ENCODE data around the gene KAT2A.

The KAT2A gene

GRCh38 chr17:42090964-42091790 lies 30.0 kb downstream of the KAT2A start:
- H3K4me3 ChIP-seq (ENCODE audit: low read depth, low read length), result no peak overlapping the region
- TF ChIP-seq, protein P1, sequence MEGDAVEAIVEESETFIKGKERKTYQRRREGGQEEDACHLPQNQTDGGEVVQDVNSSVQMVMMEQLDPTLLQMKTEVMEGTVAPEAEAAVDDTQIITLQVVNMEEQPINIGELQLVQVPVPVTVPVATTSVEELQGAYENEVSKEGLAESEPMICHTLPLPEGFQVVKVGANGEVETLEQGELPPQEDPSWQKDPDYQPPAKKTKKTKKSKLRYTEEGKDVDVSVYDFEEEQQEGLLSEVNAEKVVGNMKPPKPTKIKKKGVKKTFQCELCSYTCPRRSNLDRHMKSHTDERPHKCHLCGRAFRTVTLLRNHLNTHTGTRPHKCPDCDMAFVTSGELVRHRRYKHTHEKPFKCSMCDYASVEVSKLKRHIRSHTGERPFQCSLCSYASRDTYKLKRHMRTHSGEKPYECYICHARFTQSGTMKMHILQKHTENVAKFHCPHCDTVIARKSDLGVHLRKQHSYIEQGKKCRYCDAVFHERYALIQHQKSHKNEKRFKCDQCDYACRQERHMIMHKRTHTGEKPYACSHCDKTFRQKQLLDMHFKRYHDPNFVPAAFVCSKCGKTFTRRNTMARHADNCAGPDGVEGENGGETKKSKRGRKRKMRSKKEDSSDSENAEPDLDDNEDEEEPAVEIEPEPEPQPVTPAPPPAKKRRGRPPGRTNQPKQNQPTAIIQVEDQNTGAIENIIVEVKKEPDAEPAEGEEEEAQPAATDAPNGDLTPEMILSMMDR (IDR thresholded peaks at IDR 0.05; ENCODE audit: borderline replicate concordance, insufficient read depth, low read depth, low read length), result no peak

- H3K4me3 ChIP-seq (ENCODE audit: low read depth, low read length), result no peak overlapping the region
- TF ChIP-seq, protein P1 (IDR thresholded peaks at IDR 0.05; ENCODE audit: borderline replicate concordance, insufficient read depth, low read depth, low read length), result no peak
These were observed 32.4 kb downstream of the KAT2A start for GRCh38 chr17:42088736-42089135.

- TF ChIP-seq, protein P1 (IDR thresholded peaks at IDR 0.05; ENCODE audit: borderline replicate concordance, insufficient read depth, low read depth, low read length), result no peak
- no peak overlapping the region for H3K4me3 ChIP-seq (ENCODE audit: low read depth, low read length)
These were observed 33.1 kb downstream of the KAT2A start for GRCh38 chr17:42087736-42088705.

- TF ChIP-seq, protein P1 (IDR thresholded peaks at IDR 0.05; ENCODE audit: borderline replicate concordance, insufficient read depth, low read depth, low read length), result no peak
- H3K4me3 ChIP-seq (ENCODE audit: low read depth, low read length), result no peak overlapping the region
These were observed 34.0 kb downstream of the KAT2A start for GRCh38 chr17:42087042-42087701.

DNA sequence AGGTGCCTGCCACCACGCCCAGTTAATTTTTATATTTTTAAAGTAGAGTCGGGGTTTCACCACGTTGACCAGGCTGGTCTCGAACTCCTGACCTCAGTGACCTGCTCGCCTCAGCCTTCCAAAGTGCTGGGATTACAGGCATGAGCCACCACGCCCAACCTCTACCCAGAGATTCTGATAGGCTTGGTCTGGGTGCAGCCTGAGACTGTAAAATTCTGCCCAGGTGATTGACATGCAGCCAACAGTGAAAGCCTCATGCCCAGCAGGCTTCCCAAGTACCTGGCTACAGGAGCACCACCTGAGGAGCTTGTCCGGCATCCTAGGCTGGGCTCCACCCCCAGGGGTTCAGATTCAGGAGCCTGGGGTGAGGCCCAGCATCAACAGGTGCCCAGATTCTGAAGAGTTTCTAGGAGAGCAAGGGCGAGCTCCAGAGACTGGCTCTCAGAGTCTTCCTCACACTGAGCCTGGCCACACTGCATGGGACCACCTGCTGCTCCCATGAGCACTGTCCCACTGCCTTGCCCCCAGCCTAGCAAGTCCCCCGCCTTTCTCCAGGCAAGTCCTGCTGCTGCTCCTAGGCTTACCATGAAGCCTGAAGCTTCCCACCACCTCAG lies 39.5 kb downstream of the KAT2A start:
- TF ChIP-seq, protein P1 (IDR thresholded peaks at IDR 0.05; ENCODE audit: borderline replicate concordance, insufficient read depth, low read depth, low read length), result no peak
- no peak overlapping the region for H3K4me3 ChIP-seq (ENCODE audit: low read depth, low read length)

- no peak overlapping the region for H3K4me3 ChIP-seq (ENCODE audit: low read depth, low read length)
- TF ChIP-seq, protein P1 (IDR thresholded peaks at IDR 0.05; ENCODE audit: borderline replicate concordance, insufficient read depth, low read depth, low read length), result no peak
These were observed 41.6 kb downstream of the KAT2A start for GRCh38 chr17:42079541-42079940.
